Activated CD4-positive, CD25-positive, alpha-beta regulatory T cell treated with anti-CD3 and anti-CD28 coated beads, Interleukin-2, amount 50 U/mL, for 72 hours (primary cell): ENCODE results near the gene PAM16.

Experiments
- DNase-seq: peaks from one replicate; pipeline ENCODE4 v3.0.0; 2021

Gene PAM16

DNA sequence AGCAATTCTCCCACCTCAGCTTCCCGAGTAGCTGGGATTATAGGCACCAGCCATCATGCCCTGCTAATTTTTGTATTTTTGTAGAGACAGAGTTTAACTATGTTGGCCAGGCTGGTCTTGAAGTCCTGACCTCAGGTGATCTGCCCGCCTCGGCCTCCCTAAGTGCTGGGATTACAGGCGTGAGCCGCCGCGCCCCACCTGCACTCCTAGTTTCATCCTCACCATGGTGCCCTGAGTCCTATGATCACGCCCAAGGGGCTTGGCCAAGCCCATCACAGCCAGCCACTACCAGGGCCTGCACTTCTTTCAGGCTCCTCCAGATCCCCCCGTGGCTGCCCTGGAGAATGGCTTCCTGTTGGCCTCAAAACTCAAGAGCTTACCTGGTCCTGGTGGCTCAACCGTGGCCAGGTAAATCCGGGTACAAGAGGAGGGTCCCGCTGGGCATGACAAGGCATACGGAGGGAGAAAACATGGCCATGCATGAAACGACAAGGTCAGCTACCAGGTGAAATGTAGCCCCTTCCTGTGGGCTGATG lies 57.9 kb downstream of the PAM16 start:
- no peak for DNase-seq

DNA sequence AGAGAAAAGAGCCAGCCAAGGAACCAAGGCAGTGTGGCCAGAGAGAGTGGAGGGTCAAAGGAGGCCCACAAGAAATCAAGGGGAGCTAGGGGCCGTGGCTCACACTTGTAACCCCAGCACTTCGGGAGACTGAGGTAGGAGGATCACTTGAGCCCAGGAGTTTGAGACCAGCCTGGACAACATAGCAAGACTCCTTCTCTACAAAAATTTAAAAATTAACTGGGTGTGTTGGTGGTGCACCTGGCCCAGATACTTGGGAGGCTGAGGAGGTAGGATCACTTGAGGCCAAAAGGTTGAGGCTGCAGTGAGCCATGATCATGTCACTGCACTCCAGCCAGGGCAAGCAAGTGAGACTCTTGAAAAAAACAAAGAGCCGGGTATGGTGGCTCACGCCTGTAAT lies 59.4 kb downstream of the PAM16 start:
- DNase-seq: no peak
